ENCODE data around the gene TWNK. TPM values are rescaled to one million over a fixed set of nuclear protein-coding genes. Genes with fewer than 3 reads are reported as not detected.
A peak's percentile ranks its signal among the peaks of the same experiment; 100 is the strongest.

TWNK gene
- total and polyA plus RNA-seq, 2 experiments from 2014 or later = 12.2 to 29.4 TPM

DNA sequence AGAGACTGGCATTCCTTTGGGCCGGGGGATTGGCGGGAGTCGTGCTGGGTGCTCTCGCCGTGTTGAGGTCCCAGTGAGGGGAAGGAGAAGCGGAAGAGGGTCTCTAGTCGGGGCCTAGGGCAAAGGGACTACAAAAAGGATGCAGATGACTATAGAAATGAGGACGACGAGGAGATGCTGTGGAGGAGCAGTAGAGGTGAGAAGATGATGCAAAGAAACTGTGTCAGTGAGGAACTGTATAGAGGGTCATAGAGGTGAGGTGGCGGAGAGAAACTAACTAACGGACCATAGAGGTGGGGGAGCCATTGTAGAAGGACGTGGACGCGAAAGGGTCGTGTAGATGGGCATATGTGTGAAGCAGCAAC lies 324 bp downstream of the TWNK start (continued):
- TF ChIP-seq, protein P1, sequence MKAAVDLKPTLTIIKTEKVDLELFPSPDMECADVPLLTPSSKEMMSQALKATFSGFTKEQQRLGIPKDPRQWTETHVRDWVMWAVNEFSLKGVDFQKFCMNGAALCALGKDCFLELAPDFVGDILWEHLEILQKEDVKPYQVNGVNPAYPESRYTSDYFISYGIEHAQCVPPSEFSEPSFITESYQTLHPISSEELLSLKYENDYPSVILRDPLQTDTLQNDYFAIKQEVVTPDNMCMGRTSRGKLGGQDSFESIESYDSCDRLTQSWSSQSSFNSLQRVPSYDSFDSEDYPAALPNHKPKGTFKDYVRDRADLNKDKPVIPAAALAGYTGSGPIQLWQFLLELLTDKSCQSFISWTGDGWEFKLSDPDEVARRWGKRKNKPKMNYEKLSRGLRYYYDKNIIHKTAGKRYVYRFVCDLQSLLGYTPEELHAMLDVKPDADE (IDR thresholded peaks at IDR 0.05) = no peak

DNA sequence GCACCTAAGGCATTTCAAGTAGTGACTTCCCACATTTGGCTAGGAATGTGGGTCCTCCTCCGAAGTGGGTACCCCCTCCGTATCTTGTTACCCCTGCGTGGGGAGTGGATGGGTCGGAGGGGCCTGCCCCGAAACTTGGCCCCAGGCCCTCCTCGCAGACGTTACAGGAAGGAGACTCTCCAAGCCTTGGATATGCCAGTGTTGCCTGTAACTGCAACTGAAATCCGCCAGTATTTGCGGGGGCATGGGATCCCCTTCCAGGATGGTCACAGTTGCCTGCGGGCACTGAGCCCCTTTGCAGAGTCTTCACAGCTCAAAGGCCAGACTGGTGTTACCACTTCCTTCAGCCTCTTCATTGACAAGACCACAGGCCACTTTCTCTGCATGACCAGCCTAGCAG lies 823 bp downstream of the TWNK start:
- Mint-ChIP-seq H3K27me3 (ENCODE audit: insufficient read depth, low read depth, poor library complexity) (peaks cover 14% of the 10 kb centered on the region), H3K27ac (no peak overlapping the region; the same call in 1 of the 2 replicates), H3K36me3 (ENCODE audit: low read depth) (peaks cover 45% of the 10 kb centered on the region), H3K4me1 (peaks cover 12% of the 10 kb centered on the region), H3K9me3 (peaks cover 2% of the 10 kb centered on the region; the same call in 1 of the 3 replicates), H3K4me3 (peak overlapping the region; percentile 97)
- peaks cover 48% of the 10 kb centered on the region for H3K79me2 ChIP-seq (replicated peaks; ENCODE audit: insufficient read depth)
- H3K4me2 ChIP-seq = peak overlapping the region; percentile 96
- ATAC-seq = no peak
- TF ChIP-seq, protein P2, sequence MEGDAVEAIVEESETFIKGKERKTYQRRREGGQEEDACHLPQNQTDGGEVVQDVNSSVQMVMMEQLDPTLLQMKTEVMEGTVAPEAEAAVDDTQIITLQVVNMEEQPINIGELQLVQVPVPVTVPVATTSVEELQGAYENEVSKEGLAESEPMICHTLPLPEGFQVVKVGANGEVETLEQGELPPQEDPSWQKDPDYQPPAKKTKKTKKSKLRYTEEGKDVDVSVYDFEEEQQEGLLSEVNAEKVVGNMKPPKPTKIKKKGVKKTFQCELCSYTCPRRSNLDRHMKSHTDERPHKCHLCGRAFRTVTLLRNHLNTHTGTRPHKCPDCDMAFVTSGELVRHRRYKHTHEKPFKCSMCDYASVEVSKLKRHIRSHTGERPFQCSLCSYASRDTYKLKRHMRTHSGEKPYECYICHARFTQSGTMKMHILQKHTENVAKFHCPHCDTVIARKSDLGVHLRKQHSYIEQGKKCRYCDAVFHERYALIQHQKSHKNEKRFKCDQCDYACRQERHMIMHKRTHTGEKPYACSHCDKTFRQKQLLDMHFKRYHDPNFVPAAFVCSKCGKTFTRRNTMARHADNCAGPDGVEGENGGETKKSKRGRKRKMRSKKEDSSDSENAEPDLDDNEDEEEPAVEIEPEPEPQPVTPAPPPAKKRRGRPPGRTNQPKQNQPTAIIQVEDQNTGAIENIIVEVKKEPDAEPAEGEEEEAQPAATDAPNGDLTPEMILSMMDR (conservative IDR thresholded peaks at IDR 0.05; ENCODE audit: low read depth in 2 of 2) = no peak
- TF ChIP-seq, protein P3, sequence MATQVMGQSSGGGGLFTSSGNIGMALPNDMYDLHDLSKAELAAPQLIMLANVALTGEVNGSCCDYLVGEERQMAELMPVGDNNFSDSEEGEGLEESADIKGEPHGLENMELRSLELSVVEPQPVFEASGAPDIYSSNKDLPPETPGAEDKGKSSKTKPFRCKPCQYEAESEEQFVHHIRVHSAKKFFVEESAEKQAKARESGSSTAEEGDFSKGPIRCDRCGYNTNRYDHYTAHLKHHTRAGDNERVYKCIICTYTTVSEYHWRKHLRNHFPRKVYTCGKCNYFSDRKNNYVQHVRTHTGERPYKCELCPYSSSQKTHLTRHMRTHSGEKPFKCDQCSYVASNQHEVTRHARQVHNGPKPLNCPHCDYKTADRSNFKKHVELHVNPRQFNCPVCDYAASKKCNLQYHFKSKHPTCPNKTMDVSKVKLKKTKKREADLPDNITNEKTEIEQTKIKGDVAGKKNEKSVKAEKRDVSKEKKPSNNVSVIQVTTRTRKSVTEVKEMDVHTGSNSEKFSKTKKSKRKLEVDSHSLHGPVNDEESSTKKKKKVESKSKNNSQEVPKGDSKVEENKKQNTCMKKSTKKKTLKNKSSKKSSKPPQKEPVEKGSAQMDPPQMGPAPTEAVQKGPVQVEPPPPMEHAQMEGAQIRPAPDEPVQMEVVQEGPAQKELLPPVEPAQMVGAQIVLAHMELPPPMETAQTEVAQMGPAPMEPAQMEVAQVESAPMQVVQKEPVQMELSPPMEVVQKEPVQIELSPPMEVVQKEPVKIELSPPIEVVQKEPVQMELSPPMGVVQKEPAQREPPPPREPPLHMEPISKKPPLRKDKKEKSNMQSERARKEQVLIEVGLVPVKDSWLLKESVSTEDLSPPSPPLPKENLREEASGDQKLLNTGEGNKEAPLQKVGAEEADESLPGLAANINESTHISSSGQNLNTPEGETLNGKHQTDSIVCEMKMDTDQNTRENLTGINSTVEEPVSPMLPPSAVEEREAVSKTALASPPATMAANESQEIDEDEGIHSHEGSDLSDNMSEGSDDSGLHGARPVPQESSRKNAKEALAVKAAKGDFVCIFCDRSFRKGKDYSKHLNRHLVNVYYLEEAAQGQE (IDR thresholded peaks at IDR 0.05; ENCODE audit: unreplicated experiment) = no peak
- TF ChIP-seq STAT1 (IDR thresholded peaks at IDR 0.05; ENCODE audit: unreplicated experiment) (no peak), ZNF114 (CRISPR knock-in tag; IDR thresholded peaks at IDR 0.05) (no peak), EZH2phosphoT487 (IDR thresholded peaks at IDR 0.05; ENCODE audit: unreplicated experiment) (no peak), NANOG (IDR thresholded peaks at IDR 0.05; ENCODE audit: borderline replicate concordance) (no peak)
- DNase-seq (ENCODE audit: low spot score) = no peak
- H4K20me1 ChIP-seq (replicated peaks; ENCODE audit: insufficient read depth) = peaks cover 28% of the 10 kb centered on the region
- H3K4me1 ChIP-seq (ENCODE audit: insufficient read depth) = no peaks in the 10 kb centered on the region
- H3K36me3 ChIP-seq (ENCODE audit: insufficient read depth) = peaks cover 23% of the 10 kb centered on the region
- no peak overlapping the region for H2AFZ ChIP-seq
- no peak overlapping the region for H3K27ac ChIP-seq (ENCODE audit: low read depth)
- peaks cover 15% of the 10 kb centered on the region for H3F3A ChIP-seq (replicated peaks; ENCODE audit: low read depth)
- H3K4me3 ChIP-seq = peak overlapping the region; percentile 100
- no peaks in the 10 kb centered on the region for H3K27me3 ChIP-seq (ENCODE audit: insufficient read depth)
- no peaks in the 10 kb centered on the region for H3K9me2 ChIP-seq (ENCODE audit: insufficient read depth)

DNA sequence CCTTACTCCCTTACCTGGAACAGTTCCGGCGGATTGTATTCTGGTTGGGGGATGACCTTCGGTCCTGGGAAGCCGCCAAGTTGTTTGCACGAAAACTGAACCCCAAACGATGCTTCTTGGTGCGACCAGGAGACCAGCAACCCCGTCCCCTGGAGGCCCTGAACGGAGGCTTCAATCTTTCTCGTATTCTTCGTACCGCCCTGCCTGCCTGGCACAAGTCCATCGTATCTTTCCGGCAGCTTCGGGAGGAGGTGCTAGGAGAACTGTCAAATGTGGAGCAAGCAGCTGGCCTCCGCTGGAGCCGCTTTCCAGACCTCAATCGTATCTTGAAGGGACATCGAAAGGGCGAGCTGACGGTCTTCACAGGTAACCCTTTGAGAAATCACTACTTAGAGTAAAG lies 1.7 kb downstream of the TWNK start:
- peaks cover 48% of the 10 kb centered on the region for H3K79me2 ChIP-seq (replicated peaks; ENCODE audit: insufficient read depth)
- H3K4me3 Mint-ChIP-seq = peak overlapping the region; percentile 97

More for the DNA sequence above, 1.7 kb downstream of the TWNK start:
- H3K27ac Mint-ChIP-seq = no peak overlapping the region
- TF ChIP-seq, protein P2 (conservative IDR thresholded peaks at IDR 0.05; ENCODE audit: low read depth in 2 of 2) = no peak
- TF ChIP-seq, protein P3 (IDR thresholded peaks at IDR 0.05; ENCODE audit: unreplicated experiment) = no peak
- ATAC-seq (no peak), DNase-seq (ENCODE audit: low spot score) (no peak)
- Histone ChIP-seq H3F3A (replicated peaks; ENCODE audit: low read depth) (peaks cover 22% of the 10 kb centered on the region), H4K20me1 (replicated peaks; ENCODE audit: insufficient read depth) (peaks cover 28% of the 10 kb centered on the region), H3K9me2 (ENCODE audit: insufficient read depth) (no peaks in the 10 kb centered on the region), H3K4me3 (peak overlapping the region; percentile 100; the same call in 1 of the 2 replicates), H3K27me3 (ENCODE audit: insufficient read depth) (no peaks in the 10 kb centered on the region), H3K36me3 (ENCODE audit: insufficient read depth) (peaks cover 29% of the 10 kb centered on the region), H3K4me1 (ENCODE audit: insufficient read depth) (no peaks in the 10 kb centered on the region), H2AFZ (no peak overlapping the region), H3K4me2 (peak overlapping the region; percentile 96; the same call in 1 of the 2 replicates), H3K27ac (ENCODE audit: low read depth) (no peak overlapping the region)
- H3K36me3 Mint-ChIP-seq (ENCODE audit: low read depth) = peaks cover 53% of the 10 kb centered on the region
- H3K9me3 Mint-ChIP-seq = peaks cover 2% of the 10 kb centered on the region; the same call in 1 of the 3 replicates
- H3K4me1 Mint-ChIP-seq = peaks cover 15% of the 10 kb centered on the region
- H3K27me3 Mint-ChIP-seq (ENCODE audit: insufficient read depth, low read depth, poor library complexity) = peaks cover 14% of the 10 kb centered on the region

Data from GM23338 (cell line).